HG03575 (cell line): ENCODE results near the gene TFEC.
"Not testable (repeated sequence)": the region's sequence is repeated elsewhere in the genome, so short reads cannot be mapped to it uniquely, and the experiment has no call there.

Source experiments
- ATAC-seq: cut with Tn5 transposase; IDR thresholded peaks from one replicate; pipeline ENCODE4 v1.9.1; 2021; ENCODE audit not compliant: unreplicated experiment, insufficient number of reproducible peaks, low FRiP score; ENCODE audit errors: extremely low read depth

Gene TFEC

DNA sequence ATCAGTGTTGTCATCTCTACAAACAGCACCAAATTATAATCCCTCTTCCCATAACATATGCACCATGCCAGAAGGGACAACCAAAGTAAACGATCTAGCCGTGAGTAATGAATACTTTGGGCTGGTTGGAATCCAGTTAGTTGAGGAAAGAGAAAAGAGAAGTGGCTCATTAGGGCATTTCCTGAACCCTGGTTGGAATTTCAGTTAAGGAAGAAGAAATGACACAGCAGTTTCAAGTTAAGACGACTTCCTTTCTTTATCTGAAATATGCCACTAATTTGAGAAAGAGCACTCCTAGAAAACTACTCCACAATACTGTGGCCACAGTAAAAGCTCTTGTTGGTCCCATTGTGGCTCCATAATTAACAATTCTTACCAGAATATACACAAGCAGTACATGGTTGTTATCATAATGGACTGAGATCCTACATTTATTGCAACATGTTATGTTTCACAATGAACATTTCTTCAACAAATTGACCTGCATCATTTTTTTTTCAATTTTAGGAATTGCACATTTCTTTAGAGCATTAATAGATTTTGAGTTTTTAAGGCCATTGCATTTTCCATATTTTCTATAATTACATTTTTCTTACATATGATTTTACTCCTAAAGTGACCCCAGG, at the start of gene TFEC:
Gene TFEC (minus strand): TSS at position 113 of the 626 bp plus-strand sequence. CDS start 46,322 bp downstream, outside the sequence.
- no peak for ATAC-seq

DNA sequence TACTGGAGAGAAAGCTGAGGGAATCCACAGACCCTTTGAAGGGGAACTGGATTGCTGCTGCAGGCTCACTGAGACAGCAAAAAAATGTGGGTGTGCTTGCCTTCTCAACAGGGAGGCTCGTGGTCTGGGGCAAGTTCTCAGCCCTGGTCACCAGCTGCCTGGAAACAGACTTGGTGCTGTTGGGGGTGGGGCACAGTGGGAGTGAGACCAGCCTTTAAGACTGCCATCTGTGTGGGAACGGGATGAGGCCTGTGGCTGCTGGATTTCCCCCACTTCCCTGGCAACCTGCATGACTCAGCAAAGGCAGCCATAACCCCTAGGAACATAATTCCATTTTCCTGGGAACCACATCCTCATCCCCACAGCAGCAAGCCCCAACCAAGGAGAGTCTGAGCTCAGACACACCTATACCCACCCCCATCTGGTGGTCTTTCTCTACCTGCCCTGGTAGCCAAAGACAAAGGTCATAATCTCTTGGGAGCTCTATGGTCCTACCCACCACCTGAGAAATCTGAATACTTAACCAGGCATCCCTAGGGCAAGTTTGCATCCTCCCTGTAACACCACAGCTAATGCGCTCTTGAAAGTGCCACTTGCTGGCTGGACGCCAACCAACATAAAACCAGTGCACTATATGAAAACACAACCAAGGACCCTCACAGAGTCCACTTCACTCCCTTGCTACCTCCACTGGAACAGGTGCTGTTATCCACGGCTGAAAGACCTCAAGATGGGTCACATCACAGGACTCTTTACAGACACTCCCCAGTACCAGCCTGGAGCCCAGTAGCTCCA, 45.0 kb upstream of the TFEC start:
- ATAC-seq, result no peak

- no peak for ATAC-seq
Observed at GRCh38 chr7:116071629-116072028, 41.1 kb upstream of the TFEC start.

DNA sequence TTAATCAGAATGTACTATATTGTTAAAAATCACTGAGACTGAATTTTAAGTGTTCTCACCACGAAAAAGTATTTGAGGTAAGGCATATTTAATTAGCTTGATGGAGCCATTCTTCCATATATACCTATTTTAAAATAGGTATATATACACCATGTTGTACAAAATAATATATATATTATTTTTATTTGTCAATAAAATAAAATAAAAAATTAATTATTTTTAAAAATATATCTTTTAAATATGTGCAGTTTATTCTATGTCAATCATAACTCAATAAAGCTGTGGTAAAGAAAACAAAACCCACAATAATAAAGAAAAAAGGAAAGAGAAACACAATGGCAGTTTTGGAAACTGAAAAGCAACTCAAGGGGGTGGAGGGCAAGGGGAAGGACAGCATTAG, 33.6 kb upstream of the TFEC start:
- ATAC-seq, result no peak

DNA sequence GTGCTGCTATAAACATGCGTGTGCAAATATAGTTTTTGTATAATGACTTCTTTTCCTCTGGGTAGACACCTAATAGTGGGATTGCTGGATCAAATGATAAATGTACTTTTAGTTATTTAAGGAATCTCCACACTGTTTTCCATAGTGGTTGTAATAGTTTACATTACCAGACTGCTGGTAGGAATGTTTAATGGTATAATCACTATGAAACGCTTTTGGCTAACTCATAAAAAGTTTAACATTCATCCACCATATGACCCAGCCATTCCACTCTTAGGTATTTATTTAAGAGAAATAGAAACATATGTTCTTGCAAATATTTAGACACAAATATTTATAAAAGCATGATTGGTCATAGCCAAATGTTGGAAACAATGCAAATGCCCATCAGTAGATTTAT, 32.1 kb upstream of the TFEC start:
- no peak for ATAC-seq

DNA sequence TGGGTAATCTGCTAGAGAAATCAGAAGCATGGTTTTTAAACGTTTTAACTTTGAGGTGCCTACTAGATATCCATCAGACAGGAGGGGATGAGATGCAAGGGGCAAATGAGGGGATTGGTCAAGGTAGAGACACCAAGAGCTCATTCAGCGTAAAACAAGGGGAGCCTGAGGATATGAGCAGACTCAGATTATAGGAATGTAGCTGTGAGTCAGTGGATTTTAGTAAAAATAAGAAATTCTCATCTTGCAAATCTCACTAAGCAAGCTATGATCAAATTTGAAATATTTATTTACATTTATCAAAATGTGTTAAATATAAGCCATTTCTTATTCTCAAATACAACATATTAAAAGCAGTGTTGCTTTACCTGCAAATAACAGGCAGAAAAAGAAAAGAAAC, 21.4 kb upstream of the TFEC start:
- no peak for ATAC-seq

GRCh38 chr7:116047261-116047660, 16.7 kb upstream of the TFEC start:
- not testable (repeated sequence) for ATAC-seq

DNA sequence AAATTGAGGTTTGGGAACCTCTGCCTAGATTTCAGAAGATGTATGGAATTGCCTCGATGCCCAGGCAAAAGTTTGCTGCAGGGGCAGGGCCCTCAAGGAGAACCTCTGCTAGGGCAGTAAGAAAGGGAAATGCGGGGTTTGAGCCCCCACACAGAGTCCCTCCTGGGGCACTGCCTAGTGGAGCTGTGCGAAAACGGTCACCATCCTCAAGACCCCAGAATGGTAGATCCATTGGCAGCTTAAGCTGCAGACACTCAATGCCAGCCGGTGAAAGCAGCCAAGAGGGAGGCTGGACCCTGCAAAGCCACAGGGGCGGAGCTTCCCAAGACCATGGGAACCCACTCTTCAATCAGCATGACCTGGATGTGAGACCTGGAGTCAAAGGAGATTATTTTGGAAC, 15.0 kb upstream of the TFEC start:
- ATAC-seq, result no peak

DNA sequence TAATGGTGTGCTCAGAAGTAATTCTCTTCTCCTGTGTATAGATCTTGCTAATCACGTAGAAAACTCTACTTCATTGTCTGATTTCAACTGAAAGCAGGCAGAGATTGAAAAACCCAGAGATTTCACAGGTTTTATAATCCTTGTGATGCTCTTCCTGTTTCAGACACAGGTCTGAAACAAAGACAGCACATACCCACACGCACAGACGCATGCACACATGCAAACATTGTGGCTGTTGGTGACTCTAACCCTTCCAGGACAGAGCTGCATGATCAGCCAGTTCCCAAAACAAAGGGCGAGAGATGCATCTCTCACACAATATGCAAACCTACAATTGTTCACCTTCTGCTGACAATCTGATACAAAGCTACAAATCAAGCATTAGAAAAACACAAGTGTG, 11.1 kb upstream of the TFEC start:
- peak; percentile 75 for ATAC-seq

GRCh38 chr7:116037401-116037800, 6.8 kb upstream of the TFEC start:
- ATAC-seq, result no peak

DNA sequence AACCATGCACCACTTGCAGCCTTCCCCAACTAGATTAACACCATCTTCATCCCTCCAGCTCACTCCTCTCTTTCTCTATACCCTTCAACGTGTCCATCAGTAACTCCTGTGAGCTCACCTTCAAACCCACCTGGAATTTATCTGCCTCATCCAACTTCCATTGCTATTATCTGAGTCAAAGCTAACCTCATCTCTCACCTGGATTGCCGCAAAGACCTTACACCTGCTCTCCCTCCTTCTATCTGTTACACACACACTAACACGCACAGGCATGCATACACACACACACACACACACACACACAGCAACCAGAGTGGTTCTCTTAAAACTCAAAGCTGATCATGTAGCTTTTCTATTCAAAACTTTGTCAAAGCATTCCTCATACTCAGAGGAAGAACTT, 3.8 kb upstream of the TFEC start:
- ATAC-seq, result no peak

DNA sequence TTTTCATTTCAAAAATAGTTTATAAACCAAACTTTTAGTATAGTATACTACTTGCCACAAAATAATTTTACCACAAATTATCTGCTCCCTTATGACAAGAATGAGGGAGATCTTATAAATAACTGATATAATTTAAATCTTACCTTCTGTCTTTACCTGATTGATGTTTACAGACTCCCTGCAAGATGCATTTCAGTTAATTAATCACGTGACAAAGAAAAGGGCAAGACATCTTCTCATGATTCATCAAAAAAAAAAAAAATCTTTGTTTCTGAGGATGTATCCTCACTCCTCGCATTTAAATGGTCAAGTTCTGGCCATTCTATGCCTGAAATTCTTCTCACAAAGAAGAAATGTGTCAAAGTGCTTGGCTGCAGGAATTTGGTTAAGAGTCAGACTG, 2.3 kb upstream of the TFEC start:
- no peak for ATAC-seq

GRCh38 chr7:116028787-116029186, 1.8 kb downstream of the TFEC start:
- ATAC-seq, result peak; percentile 54

DNA sequence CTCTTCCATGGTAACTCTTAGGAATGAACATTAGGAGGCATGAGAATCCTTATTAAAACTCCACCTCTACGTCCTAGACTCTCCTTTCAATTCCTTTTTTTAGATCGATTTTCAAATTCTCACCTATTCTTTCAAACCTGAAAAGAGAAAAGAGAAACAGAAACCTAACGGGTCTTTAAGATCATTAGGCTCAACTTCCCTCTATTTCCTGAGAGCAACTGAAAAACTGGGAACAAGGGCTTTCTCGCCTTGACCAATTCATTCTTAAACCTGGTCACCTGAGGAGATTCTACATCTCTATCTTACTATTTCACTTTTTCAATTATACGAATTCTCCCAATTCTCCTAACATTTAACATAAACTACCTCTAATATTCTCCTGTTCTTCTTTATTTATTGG, 2.8 kb downstream of the TFEC start:
- no peak for ATAC-seq

GRCh38 chr7:116024826-116025809, 5.4 kb downstream of the TFEC start:
- ATAC-seq, result no peak

GRCh38 chr7:116021237-116021636, 9.3 kb downstream of the TFEC start:
- ATAC-seq, result peak; percentile 59

DNA sequence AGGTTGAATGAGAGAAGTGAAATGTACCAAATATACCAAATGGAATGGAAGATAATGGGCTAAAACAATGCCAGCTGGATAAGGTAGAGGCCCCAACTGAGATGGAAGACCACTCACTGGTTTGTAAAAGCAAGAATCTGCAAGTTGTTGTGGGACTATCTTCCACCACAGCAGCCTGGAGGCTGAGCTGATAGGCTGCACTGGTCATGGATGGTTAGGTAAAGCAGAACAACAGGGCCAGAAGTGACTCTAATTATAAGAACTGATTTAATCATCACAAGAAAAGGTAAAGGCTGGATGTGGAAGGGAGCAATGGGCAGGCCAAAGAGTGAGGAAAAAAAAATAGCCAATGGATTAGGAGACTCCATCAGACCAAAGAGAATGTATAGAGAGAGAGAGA, 11.8 kb downstream of the TFEC start:
- ATAC-seq, result no peak

GRCh38 chr7:116013675-116014074, 16.9 kb downstream of the TFEC start:
- ATAC-seq, result no peak

- no peak for ATAC-seq
Observed at GRCh38 chr7:116011584-116011983, 19.0 kb downstream of the TFEC start.

GRCh38 chr7:116004762-116005161, 25.8 kb downstream of the TFEC start:
- ATAC-seq, result not testable (repeated sequence)
